HG03558 (cell line): ENCODE measurements around the gene PARVG.

ENCODE experiments used
- ATAC-seq: cut with Tn5 transposase; IDR thresholded peaks from one replicate; pipeline ENCODE4 v1.9.1; 2021; ENCODE audit warnings: moderate number of reproducible peaks; ENCODE audit not compliant: unreplicated experiment; ENCODE audit errors: extremely low read depth

PARVG gene

DNA sequence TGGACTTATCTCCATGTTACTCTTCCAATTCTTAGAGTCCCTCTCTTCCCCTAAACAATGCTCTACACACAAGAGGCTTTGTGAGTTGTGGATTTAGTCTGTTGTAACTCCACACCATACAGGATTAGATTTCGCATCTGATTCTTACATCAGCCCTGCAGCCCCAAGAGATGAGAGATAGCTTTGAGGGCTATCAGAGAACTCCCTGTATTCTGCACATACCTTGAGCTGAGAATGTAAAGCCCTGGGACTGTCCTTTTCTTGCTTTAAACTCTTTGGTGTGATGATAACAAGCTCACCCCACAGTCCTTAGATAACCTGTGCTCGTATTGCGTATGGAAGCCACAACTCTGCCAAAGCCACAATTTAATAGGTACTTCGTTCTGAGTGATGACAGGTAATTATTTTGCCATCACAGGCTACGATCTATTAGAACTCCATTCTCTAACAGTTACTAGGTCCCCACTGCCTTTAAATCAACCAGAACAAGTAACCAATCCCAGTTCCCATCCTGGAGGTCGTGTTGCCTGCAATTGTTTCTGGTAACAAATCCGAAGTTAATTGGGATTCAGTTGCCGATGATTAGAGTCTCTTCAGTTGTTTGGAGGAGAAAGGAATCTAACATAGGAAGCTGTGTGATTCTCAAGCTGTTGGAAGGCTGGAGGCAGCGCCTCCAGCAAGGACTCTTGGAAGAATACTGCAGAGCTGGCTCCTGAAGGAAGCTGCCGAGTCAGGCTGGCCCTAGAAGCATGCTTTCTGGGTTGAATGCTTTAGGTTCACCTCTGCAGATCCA, 1.3 kb upstream of the PARVG start:
- ATAC-seq = no peak

DNA sequence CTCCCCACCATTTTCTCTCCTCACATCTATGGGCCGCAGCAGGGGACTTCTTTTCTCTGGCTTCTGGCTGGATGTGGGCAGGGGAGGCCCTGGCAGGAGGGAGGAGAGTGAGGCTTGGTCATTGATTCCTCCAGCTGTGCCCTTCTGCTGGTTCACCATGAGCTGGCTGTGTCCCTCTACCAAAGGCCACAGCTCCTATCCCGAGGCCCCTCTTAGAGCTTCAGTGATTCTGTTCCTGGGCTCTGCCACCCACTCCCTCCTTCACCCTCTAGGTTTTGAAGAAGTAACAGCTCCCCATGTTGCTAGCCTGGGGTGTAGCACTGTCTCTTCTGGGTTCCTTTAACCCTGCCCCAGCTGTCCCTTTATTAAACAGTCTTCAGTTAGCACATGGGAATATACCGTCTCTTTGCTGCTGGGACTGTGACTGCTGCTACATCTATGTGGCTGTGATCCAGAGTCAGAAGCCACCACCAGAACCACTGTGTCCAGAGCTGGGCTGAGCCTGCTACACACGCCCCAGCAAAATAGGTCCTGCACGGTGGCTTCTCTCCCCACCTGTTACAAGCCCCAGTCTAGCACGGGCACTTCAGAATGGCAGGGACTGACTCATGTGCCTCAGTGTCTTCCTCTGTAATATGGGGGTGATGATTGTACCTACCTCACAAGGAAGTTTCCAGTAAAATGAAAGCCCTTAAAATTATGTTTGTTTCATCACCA, 578 bp upstream of the PARVG start:
- no peak for ATAC-seq

DNA sequence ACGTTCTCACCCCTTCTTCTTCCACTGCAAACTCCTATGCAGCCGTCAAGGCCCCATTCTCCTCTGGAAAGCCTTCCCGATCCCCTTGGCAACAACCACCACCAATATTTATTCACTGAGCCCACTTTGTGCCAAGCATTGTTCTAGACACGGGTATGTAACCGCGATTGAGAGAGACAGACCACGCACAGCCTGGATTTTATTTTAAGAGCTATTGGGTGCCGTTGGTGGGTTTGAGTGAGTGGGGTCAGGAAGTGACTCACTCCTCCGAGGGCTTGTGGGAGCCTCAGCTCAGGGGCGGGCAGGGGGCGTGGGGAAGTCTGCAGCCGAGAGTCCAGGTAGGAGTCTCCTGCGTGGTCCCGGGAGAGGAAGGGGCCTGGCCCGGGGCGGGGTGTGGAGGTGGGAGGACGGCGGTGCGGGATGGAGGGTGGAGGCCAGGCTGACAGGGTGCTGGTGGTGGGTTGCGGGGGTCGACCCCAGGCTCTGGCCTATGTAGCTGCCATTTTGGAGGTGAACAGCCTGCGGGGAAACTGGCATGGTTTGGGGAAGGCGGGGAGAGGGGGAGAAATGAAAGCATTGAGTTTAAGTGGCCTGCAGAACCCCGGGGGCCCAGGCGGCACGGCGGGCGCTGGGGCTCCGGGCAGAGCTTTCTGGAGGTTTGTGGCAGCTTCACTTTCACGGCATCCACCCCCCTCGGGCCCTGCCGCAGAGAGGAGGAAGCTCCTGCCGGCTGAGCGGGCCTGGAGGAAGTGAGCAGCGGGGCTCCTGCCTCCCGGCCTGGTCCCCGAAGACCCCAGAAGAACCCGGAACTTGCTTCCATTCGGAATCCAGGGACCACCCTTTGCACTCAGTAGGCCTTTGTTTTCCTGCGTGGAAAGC, 547 bp downstream of the PARVG start:
- no peak for ATAC-seq

DNA sequence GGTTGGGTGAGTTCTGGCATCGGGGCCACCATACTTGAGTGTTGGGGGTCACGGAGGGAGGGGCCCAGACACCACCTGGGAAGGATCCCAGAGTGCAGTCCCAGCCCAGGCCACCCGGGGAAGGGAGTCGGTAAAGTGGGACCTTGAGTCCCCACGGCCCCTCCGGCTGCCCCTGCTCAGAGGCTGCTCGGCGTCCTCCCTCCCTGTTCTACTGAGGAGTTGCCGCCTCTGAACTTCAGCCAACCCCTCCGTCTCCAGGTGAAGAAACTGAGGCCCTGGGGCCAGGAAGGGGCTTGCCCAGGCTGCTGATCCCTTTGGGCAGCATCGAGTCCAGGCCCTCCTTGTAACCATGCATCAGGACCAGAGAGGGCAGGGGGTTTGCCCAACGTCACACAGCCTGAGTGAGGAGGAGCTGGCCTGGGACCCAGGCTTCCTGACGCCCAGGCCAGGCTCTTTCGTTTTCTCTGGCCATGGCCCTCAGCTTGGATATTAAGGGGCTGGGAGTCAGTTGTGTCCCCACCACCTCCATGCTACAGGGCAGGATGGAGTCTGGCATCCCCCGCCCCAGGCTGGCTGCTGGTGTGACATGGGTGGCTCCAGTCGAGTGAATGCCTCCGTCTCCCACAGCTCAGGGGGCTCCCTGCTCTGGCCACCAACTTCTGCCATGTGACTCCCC, 1.3 kb downstream of the PARVG start:
- no peak for ATAC-seq

DNA sequence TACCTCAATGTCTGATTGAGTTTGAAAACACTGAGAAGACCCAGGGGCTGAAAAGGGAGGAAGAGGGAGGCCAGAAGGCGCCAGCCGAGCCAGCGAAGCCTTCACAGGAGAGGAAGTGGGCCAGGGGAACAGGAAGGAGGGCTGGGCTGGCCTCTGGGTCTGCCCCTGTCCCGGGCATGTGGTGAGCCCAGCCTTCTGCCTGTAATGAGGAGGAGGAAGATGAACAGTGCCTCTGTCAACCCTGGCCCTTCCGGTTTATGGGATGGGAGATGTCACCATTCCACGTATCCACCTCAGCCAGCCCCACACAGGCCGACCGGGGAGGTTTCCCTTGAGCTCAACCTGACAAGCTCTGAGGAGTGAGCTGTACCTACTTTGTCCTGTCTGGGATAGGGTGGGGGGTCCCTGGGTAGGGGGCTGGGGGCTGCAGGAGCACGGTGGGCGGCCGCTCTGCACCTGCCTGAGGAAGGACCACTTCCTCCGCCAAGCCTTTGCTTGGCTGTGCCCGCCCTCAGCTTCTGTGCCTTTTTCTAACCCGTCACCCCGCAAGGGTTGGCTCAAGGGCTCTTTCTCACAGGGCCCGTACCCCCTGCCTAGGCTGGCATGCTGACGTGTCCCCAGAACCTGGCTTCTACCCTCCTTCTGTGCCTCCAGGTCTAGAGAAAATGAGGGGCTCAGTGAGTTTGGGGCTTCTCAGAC, 2.0 kb downstream of the PARVG start:
- no peak for ATAC-seq

DNA sequence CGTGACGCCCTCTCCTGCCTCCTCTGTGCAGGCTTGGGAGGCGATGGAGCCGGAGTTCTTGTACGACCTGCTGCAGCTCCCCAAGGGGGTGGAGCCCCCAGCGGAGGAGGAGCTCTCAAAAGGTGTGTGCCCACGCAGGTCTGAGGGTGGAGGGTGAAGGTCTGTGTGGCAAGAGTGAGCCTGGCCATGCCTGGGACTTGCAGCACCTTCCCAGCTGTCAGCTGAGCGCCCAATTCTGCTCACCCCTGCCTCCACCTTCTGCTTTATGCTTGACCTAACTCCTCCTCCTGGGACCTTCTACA, 2.5 kb downstream of the PARVG start:
- ATAC-seq = no peak

DNA sequence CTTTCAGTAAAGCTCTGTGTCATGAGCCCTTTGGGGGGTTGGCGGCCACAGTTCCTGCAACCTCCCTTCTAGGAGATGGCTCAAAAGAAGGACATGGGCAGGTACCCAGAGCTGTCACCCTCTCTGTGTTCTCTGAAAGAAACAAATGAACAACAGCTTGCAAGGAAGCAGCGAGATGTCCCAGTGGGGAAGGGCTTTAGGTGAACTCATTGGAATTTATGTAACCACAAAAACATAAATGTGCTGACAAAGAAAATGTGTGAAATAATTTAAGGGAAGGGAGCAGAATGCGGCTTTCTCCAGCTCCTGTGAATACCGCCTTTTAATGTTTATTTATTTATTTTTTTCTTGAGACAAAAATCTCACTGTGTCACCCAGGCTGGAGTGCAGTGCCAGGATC, 3.3 kb downstream of the PARVG start:
- no peak for ATAC-seq

DNA sequence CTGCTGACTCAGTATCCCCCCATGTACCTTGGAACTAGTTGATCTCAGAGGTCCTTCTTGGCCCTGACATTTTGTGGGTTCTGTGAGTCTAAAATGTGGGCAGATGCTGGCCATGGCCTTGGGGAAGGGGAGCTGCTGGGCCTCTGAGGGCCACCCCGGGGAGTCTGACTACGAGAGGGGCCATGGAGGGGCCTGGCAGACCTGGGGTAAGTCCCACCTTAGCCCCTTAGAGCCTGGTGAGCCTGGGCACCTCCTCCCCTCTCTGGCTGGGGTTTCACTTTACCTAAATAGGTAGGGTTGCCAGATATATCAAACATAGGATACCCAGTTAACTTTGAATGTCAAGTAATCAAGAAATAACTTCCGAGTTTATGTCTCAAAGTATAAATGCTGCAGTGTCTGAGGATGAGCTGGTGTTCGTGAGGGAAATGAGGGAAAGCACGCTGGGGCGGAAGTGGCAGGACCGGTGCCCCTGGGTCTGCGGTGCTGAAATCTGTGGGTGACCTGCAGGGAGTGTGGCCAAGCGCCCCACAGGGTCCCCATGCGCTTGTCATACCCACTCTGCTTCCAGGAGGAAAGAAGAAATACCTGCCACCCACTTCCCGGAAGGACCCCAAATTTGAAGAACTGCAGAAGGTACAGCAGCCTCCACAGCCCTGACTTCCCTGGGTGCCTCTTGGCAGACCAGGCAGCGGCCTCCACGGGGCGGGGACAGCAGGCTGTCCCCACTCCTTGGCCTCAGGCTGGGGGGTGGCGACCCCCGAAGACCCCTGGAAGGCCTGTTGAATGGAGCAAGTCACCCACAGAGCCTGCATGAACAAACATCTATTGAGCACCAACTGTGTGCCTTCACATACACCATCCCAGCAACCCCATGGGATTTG, 4.8 kb downstream of the PARVG start:
- ATAC-seq = no peak

DNA sequence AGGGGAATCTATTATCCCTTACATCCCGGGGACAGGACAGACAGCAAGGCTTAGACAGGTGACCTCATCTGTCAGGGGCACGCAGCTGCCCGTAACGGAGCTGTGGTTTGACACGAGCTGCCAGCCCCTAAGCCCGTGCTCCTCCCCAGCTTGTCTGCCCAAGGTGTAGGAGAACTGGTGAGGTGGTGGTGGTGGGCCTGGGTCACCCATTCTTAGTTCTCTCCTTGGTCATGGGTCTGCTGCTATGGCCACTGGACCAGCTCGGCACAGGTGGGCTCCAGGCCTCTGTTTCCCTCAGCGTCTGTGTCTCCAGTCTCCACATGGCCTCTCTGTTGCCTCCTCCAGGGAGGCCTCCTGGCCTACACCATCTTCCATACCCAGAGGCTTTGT, 5.4 kb downstream of the PARVG start:
- ATAC-seq = no peak

DNA sequence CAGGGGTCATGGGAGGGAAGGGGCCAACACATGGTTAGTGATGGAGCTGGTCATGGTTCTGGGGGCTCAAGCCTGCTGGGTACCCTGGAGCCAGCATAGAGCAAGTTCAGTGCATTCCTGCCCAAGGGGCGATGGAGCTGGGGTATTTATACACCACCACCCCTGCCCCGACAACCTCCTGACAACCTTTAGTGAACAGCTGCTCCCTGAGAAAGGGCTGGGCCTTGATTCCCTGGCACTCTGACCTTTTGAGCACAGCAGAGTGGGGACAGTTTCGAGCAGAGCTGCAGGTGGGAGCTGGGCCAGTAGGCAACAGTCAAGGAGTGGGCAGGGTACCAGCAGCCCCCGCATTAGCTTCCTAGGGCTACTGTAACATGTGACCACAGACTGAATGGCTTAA, 6.0 kb downstream of the PARVG start:
- ATAC-seq = no peak

DNA sequence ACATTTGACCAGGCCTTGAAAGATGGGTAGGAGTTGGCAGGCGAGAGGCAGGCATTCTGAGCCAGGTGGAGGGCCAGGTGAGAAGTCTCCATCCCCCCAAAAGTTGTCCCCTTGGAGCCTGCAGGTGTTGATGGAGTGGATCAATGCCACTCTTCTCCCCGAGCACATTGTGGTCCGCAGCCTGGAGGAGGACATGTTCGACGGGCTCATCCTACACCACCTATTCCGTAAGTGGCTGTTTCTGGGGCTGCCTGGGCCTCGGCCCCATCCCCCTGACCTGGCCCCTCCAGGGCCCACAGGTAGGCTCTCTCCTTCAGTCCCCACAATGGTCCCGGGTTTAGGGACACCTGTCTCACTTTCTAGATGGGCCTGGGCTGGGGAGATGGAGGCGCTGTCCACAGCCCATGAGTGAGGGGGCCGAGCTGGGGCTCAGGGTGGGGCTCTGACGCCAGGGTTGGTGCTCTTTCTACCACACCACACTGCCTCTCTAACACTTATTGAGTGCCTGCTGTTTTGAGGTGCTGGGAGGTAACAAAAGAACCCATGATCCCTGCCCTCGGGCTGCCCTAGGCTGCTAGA, 7.0 kb downstream of the PARVG start:
- no peak for ATAC-seq

DNA sequence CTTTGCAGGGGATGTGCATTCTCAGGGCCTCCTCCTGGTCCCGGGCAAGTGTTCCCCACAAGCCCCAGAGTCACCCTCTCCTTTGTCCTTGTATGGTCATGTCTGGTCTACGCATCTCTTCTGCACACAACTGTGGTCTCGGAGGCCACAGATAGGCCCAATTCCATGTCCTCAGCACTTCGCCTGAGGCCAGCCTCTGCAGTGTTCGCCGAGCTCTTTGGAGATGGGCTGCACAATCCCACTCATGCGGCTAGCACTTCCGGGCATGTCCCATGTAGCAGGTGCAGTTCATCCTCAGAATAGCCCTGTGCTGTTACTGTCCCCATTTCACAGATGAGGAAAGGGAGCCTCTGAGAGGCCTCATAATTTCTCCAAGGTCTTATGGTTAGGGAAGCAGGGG, 7.6 kb downstream of the PARVG start:
- no peak for ATAC-seq

DNA sequence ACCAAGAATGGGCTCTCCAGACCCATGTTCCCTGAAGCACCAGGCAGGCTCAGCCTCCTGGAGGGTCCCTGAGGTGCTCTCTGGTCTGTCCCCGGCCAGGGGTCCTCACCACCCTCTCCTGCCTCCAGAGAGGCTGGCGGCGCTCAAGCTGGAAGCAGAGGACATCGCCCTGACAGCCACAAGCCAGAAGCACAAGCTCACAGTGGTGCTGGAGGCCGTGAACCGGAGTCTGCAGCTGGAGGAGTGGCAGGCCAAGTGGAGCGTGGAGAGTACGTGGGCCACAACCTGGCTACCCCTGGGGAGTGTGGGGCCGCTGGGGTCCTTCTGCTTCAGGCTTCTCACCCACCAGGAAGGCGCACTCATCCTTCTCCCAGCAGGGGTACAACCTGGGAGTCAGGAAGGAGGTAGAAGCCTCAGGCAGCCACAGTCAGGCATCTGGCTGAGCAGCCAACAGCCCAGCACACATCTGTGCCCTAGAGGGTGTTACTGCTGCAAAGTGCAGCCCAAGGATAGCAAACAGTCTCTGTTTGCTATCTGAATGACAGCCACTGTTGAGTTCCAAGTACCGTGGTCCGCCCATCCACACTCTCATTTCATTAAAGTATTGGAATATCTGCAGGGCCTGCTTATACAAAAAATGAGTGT, 8.4 kb downstream of the PARVG start:
- ATAC-seq = no peak

DNA sequence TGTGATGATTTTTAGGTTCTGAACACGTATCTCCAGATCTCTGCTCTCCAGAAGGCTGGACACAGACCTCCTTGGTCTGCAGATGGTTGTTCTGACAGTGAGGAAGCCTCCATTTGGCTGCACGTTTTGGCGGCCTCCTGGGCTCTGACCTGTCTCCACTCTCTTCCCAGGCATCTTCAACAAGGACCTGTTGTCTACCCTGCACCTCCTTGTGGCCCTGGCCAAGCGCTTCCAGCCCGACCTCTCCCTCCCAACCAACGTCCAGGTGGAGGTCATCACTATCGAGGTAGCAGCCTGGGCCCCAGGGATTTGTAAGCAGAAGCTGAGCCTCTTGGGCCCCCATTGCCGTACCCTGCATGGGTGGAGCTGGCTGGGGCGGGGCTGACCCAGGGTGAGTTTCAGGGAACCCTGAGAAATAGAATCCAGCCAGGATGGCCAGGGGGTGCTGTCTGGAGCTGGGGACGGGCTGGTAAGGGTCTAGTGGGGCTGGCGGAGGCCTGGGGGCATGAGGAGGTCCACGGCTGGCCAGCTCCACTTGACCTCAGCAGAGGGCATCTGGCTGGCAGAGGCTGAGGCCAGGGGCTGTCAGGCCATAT, 9.8 kb downstream of the PARVG start:
- no peak for ATAC-seq

DNA sequence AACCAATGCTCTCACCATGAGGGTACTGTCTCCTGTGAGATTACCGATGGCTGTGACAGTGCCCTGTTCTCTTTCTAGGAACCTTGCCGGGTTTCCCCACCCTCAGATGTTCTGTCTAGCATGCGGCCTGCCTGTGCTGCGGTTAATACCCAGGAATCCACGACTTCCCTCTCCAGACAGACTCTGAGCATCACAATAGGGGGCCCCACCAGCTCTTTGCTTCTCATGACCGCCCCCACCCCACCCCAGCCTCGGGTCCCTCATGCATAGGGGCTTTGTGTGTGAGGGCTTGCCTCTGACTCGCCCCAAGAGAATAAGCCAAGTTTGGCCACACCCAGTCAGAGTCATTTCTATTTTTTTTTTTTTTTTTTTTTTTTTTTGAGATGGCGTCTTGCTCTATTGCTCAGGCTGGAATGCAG, 10.3 kb downstream of the PARVG start:
- ATAC-seq = no peak

DNA sequence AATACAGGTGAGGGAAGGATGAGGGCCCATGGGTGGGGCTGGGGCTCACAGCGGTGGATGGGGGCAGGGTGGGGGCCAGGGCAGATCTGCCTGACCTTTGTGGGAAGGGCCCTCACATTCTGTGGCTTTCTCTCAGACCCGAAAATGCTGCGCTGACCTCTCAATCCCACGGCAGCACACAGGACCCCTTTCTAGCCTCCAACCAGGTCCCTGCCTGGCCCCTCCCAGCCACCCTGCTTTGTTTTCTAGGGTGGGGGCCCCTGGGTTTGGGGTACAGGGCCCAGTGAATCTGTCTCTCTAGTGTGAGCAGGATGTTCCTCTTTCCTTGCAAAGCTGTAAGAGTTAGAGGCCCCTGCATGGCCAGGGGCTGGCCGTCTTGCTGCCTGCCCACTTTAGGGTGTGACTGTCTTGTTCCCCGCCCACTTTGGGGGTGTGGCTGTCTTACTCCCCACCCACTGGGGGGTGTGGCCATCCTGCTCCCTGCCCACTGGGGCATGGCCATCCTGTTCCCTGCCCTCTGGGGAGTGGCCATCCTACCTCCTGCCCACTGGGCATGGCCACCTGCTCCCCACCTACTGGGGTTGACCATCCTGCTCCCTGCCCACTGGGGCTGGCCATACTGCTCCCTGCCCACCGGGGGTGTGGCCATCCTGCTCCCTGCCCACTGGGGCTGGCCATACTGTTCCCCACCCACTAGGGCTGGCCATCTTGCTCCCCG, 11.5 kb downstream of the PARVG start:
- ATAC-seq = no peak

DNA sequence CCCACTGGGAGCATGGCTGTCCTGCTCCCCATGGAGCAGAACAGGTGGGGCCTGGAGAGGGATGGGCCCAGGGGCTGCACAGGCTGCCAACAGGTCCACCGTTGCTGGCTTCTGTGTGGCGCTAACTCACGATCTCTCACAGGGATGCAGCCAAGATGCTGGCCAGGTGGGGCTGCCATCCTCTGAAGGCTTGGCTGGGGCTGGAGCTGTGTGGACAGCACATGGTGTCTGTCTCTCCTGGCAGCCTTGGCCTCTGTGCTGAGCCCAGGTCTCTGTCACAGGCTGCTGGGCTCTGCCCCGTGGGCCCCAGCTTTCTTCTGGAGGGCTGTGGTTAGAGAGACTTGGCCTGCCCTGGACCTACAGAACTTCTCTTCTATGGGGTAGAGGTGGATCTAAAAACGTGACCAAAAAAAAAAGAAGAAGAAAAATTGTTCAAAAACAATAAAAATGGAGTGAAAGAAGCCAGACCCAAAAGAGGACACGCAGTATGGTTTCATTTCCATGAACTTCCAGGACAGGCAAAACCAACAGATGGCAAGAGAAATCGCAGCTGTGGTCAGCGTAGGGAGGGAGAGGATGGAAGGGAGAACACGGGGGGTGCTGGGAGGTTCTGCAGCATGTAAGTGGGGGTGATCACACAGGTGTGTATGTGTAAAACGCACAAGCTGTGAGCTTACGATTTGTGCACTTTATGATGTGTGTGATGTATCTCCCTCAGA, 12.2 kb downstream of the PARVG start:
- no peak for ATAC-seq
